GM19328 (cell line): ENCODE measurements around the gene ZNF787.
A peak's percentile ranks its signal among the peaks of the same experiment; 100 is the strongest.

Experiments
- ATAC-seq: cut with Tn5 transposase; IDR thresholded peaks from one replicate; pipeline ENCODE4 v1.9.1; 2021; ENCODE audit warnings: mild to moderate bottlenecking, moderate library complexity; ENCODE audit not compliant: unreplicated experiment

Gene ZNF787

GRCh38 chr19:56144831-56145230 lies 23.7 kb upstream of the ZNF787 start:
- ATAC-seq = no peak

- ATAC-seq = no peak
Observed at GRCh38 chr19:56144376-56144775, 23.3 kb upstream of the ZNF787 start.

- ATAC-seq = no peak
Observed at GRCh38 chr19:56142897-56143434, 21.9 kb upstream of the ZNF787 start.

- ATAC-seq = no peak
Observed at GRCh38 chr19:56142087-56142787, 21.1 kb upstream of the ZNF787 start.

GRCh38 chr19:56141417-56141993 lies 20.4 kb upstream of the ZNF787 start:
- ATAC-seq = no peak

- ATAC-seq = peak; percentile 82
Observed at GRCh38 chr19:56140583-56141416, 19.7 kb upstream of the ZNF787 start, which contains the start of gene ZNF444. Gene ZNF444 (plus strand): TSS chr19:56141287. CDS start chr19:56146912, 5,625 bp downstream.

- no peak for ATAC-seq
Observed at GRCh38 chr19:56139847-56140582, 18.9 kb upstream of the ZNF787 start.

GRCh38 chr19:56138069-56138468 lies 17.0 kb upstream of the ZNF787 start:
- ATAC-seq = no peak

- ATAC-seq = no peak
Observed at GRCh38 chr19:56137405-56137804, 16.3 kb upstream of the ZNF787 start.

- no peak for ATAC-seq
Observed at GRCh38 chr19:56136362-56136761, 15.3 kb upstream of the ZNF787 start.

- no peak for ATAC-seq
Observed at GRCh38 chr19:56134654-56134921, 13.5 kb upstream of the ZNF787 start.

GRCh38 chr19:56133858-56134653 lies 13.0 kb upstream of the ZNF787 start:
- ATAC-seq = peak; percentile 64

- ATAC-seq = no peak
Observed at GRCh38 chr19:56132316-56132822, 11.3 kb upstream of the ZNF787 start.

- no peak for ATAC-seq
Observed at GRCh38 chr19:56131651-56132050, 10.6 kb upstream of the ZNF787 start.

- ATAC-seq = no peak
Observed at GRCh38 chr19:56130006-56130405, 8.9 kb upstream of the ZNF787 start.

- ATAC-seq = no peak
Observed at GRCh38 chr19:56126983-56127780, 6.1 kb upstream of the ZNF787 start.

GRCh38 chr19:56125806-56126590 lies 4.9 kb upstream of the ZNF787 start:
- no peak for ATAC-seq

GRCh38 chr19:56124578-56124977 lies 3.5 kb upstream of the ZNF787 start:
- no peak for ATAC-seq
